ENCODE measurements around the gene AHNAK.

AHNAK gene

DNA sequence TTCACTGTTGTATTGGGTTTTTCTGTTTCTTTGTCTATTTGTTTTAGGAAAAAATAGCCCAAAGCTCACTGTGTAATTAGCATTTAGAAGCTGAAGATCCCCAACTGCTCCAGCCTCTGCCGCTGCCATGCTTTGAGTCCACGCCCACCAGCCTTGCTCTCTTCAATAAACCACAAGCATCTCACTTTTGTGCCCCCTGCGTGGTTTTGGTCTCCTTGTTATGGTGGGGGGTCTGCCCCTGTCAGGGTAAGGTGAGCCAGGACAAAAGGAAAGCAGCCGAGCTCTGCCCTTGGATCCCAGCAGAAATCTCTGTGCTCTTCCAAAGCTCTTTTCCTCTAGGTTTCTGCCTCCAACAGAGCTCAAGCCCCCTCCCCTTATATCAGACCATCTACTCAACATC lies 123.6 kb downstream of the AHNAK start:
- TF ChIP-seq, protein P1, sequence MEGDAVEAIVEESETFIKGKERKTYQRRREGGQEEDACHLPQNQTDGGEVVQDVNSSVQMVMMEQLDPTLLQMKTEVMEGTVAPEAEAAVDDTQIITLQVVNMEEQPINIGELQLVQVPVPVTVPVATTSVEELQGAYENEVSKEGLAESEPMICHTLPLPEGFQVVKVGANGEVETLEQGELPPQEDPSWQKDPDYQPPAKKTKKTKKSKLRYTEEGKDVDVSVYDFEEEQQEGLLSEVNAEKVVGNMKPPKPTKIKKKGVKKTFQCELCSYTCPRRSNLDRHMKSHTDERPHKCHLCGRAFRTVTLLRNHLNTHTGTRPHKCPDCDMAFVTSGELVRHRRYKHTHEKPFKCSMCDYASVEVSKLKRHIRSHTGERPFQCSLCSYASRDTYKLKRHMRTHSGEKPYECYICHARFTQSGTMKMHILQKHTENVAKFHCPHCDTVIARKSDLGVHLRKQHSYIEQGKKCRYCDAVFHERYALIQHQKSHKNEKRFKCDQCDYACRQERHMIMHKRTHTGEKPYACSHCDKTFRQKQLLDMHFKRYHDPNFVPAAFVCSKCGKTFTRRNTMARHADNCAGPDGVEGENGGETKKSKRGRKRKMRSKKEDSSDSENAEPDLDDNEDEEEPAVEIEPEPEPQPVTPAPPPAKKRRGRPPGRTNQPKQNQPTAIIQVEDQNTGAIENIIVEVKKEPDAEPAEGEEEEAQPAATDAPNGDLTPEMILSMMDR (conservative IDR thresholded peaks at IDR 0.05): no peak
- H3K27ac ChIP-seq: no peak overlapping the region

DNA sequence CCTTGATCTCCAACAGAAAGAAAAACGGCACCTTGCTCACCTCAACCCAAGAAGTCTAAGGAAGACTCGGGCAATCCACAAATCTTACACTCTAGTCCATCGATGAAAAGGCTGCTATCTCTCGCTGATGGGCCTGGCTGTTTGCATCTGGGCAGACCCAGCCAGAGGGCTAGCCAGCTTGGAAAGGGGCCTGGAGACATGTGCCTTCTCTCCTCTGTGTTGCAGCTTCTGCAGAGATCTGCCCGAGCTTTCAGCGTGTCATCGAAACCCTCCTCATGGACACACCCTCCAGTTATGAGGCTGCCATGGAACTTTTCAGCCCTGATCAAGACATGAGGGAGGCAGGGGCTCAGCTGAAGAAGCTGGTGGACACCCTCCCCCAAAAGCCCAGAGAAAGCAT lies 124.6 kb downstream of the AHNAK start:
- no peak overlapping the region for H3K27ac ChIP-seq
- TF ChIP-seq, protein P1 (conservative IDR thresholded peaks at IDR 0.05): no peak

DNA sequence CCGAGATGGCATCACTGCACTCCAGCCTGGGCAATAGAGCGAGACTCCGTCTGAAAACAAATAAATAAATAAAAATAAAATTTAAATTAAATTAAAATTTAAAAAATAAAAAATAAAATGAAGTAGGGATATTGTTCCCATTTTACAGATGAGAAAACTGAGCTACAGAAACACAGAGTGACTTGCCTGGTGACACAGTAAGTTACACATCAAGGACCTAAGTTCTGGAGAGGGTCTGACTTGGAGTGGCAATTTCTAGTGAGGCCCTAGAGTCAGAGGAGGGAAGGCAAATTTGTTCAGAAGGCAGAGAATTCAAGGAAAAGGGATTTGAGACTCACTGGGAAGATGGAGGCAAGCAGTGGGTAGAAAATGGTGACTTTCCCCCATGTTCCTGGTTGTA lies 125.7 kb downstream of the AHNAK start:
- no peak overlapping the region for H3K27ac ChIP-seq
- TF ChIP-seq, protein P1 (conservative IDR thresholded peaks at IDR 0.05): no peak

DNA sequence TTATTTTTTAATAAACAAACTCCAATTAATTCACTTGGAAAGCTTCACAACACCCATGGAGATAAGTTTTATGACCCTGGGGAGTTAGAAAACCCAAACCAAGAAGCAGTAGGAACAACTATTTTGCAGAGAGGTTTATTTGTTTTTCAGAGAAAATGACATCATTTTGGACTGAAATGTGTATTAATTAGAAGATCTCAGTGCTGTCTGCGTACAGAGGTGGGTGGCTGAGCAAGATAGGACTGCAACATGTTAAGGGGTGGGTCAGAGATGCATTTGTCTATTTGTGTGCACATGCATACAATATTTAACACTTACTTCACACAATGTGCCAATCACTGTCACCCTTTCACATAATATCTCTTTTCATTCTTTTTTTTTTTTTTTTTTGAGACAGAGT lies 126.7 kb downstream of the AHNAK start:
- TF ChIP-seq, protein P1 (conservative IDR thresholded peaks at IDR 0.05): no peak
- H3K27ac ChIP-seq: no peak overlapping the region

DNA sequence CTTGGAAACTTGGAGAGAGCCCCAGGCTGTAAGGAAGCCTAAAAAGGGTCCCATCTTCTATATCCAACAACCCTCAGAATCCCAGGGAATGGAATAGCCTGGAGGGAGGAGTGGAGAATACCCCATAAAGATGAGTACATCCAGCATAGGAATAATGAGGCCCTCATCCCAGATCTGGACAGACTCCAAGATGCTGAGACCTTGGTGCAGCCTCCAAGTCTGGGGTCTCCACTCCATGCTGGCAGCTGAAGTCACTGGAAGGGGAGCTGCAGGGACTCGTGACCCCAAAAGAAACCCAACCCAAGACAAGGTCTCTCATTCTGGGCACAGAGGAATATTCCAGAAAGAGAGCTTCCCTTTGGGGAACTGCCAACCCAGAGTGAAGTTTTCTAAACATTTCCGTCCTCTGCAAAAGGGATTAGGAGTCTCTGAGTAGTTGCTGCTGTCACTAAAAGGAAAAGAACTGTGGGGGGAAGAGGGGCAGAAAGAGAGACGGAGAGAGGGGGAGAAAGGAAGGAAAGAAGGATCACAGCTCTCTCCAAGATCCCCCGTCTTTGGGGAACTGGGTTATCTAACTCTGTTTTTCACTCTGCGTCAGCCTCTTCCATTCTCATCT lies 127.2 kb downstream of the AHNAK start:
- TF ChIP-seq, protein P1 (conservative IDR thresholded peaks at IDR 0.05): no peak
- H3K27ac ChIP-seq: no peak overlapping the region

DNA sequence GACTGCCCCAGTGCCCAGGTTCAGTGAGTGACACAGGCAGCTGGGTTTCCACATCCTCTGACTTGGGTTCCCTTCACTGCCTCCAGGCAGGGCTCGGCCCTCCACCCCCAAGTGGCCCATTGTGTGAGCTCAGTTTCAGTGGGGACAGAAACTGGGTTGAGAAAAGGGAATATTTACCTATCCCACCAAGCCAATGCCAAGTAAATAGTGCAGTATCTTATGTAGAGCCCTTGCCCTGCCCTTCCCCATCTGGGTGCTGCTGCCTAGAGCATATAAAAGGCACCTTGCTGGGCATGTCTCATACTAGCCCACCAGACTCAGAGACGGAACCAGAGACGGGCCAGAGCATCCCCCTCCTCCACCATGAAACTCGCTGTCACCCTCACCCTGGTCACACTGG lies 127.9 kb downstream of the AHNAK start, which contains the start of gene SCGB1A1:
Gene SCGB1A1, plus strand, starts transcription at position 301 of the 400 bp plus-strand sequence. Its CDS starts 63 bp downstream, at position 364.
- TF ChIP-seq, protein P1 (conservative IDR thresholded peaks at IDR 0.05): no peak
- no peak within 1 kb of the TSS for H3K27ac ChIP-seq

DNA sequence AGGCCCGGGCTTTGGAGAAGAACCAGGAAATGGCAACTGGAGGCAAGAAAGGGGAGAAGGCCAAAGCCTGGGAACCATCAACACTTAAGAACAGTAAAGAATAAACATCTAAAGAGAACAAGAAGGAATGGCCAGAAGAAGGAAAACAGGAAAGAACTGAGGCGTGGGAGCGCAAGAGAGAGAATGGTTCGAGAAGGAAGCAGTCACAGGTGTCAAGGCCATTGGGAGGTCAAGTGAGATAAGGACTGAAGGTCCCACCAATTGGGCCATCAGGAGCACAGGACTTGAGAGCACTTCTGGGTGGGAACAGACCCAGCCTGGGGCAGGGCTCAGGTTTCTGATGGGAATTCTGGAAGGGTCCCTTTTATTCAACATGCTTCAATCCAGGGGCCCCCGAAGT lies 128.5 kb downstream of the AHNAK start:
- no peak overlapping the region for H3K27ac ChIP-seq
- TF ChIP-seq, protein P1 (conservative IDR thresholded peaks at IDR 0.05): no peak
